HepG2 (cell line): ENCODE measurements around the gene IGF2BP3. TPM values are rescaled to one million over a fixed set of nuclear protein-coding genes. Genes with fewer than 3 reads are reported as not detected.

Experiments used
- GRHL1 ChIP-seq: sonication (generic); formaldehyde crosslinking; conservative IDR thresholded peaks from 2 replicates; pipeline ENCODE4 v1.8.0; 2022; ENCODE audit warnings: missing genetic modification reagents
- MYC ChIP-seq: sonication (generic); formaldehyde crosslinking; IDR thresholded peaks from 2 replicates; pipeline ENCODE4 v1.9.0; 2021; ENCODE audit warnings: missing genetic modification reagents, borderline replicate concordance
- NPAS2 ChIP-seq: sonication (generic); formaldehyde crosslinking; IDR thresholded peaks from 2 replicates; pipeline ENCODE4 v1.8.0; 2022; ENCODE audit warnings: mild to moderate bottlenecking, missing genetic modification reagents, borderline replicate concordance
- STAG1 ChIP-seq: sonication (generic); formaldehyde crosslinking; IDR thresholded peaks from 2 replicates; pipeline ENCODE4 v1.4.0; 2020; ENCODE audit warnings: missing genetic modification reagents
- ZHX2 ChIP-seq, 2 experiments: sonication (generic) in 1 of 2; formaldehyde crosslinking in 1 of 2; IDR thresholded peaks; 2 replicates each; pipeline versions ENCODE4 v1.6.1 to v1.9.0; 2014 to 2022; ENCODE audit warnings: antibody characterized with exemption in 1 of 2, borderline replicate concordance in 1 of 2, inconsistent platforms in 1 of 2, low read depth in 1 of 2, missing genetic modification reagents in 1 of 2
- ZNF292 ChIP-seq: sonication (generic); formaldehyde crosslinking; IDR thresholded peaks from 2 replicates; pipeline ENCODE4 v1.8.1; 2022; ENCODE audit warnings: mild to moderate bottlenecking, low read depth, missing genetic modification reagents, borderline replicate concordance
- ZNF451 ChIP-seq: sonication (generic); formaldehyde crosslinking; IDR thresholded peaks from 2 replicates; pipeline ENCODE4 v1.5.0; 2020; ENCODE audit warnings: mild to moderate bottlenecking, missing genetic modification reagents
- ZNF75D ChIP-seq: sonication (generic); formaldehyde crosslinking; IDR thresholded peaks from 2 replicates; pipeline ENCODE4 v1.8.1; 2023; ENCODE audit warnings: missing genetic modification reagents, mild to moderate bottlenecking, borderline replicate concordance
- polyA plus RNA-seq, 8 experiments: library from polyadenylated mRNA; depleted of rRNA in 3 of 8; stranded (reverse) in 7 of 8; unstranded in 1 of 8; fragments of >200 nt; fragmentation: Illumina TruSeq in 4 of 8; extraction: Trizol in 4 of 8; gene quantifications; 2 replicates each; pipeline versions ENCODE4 v1.2.1 to v1.2.3, GENCODE V29; 2011 to 2016; ENCODE audit warnings: low read depth in 4 of 8, missing spikeins in 1 of 8, mixed read lengths in 1 of 8; ENCODE audit not compliant: insufficient read depth in 1 of 8
- total RNA-seq, 5 experiments: library from RNA; depleted of rRNA; stranded (reverse); fragments of >200 nt; fragmentation: Illumina TruSeq; extraction: Trizol; gene quantifications; 2 replicates each; pipeline ENCODE4 v1.2.3, GENCODE V29; 2016; ENCODE audit warnings: low read depth in 1 of 5
- TF ChIP-seq, protein P1 (sequence below): sonication (generic); formaldehyde crosslinking; IDR thresholded peaks from 2 replicates; pipeline ENCODE4 v1.4.0; 2020; ENCODE audit warnings: missing genetic modification reagents, borderline replicate concordance
- TF ChIP-seq, protein P2 (sequence below): IDR thresholded peaks from 2 replicates; pipeline ENCODE4 v1.6.1; 2018; ENCODE audit warnings: missing genetic modification reagents, mild to moderate bottlenecking, missing compliant biosample characterization
- TF ChIP-seq, protein P3 (sequence below): sonication (generic); formaldehyde crosslinking; IDR thresholded peaks from 2 replicates; pipeline ENCODE4 v1.4.0; 2020; ENCODE audit warnings: mild to moderate bottlenecking, missing genetic modification reagents, borderline replicate concordance

The IGF2BP3 gene
- total and polyA plus RNA-seq, 2 of the 13 experiments (the other 11 are each of a cell fraction or from before 2014, with no cell fraction given): 37.7 to 39.5 TPM

- TF ChIP-seq GRHL1 (CRISPR knock-in tag): no peak
- no peak for TF ChIP-seq STAG1 (CRISPR knock-in tag)
- TF ChIP-seq ZNF451: no peak
- TF ChIP-seq MYC: 0 out of 2 replicates have a peak, but pooled peaks have one; percentile 14
- TF ChIP-seq, protein P1, sequence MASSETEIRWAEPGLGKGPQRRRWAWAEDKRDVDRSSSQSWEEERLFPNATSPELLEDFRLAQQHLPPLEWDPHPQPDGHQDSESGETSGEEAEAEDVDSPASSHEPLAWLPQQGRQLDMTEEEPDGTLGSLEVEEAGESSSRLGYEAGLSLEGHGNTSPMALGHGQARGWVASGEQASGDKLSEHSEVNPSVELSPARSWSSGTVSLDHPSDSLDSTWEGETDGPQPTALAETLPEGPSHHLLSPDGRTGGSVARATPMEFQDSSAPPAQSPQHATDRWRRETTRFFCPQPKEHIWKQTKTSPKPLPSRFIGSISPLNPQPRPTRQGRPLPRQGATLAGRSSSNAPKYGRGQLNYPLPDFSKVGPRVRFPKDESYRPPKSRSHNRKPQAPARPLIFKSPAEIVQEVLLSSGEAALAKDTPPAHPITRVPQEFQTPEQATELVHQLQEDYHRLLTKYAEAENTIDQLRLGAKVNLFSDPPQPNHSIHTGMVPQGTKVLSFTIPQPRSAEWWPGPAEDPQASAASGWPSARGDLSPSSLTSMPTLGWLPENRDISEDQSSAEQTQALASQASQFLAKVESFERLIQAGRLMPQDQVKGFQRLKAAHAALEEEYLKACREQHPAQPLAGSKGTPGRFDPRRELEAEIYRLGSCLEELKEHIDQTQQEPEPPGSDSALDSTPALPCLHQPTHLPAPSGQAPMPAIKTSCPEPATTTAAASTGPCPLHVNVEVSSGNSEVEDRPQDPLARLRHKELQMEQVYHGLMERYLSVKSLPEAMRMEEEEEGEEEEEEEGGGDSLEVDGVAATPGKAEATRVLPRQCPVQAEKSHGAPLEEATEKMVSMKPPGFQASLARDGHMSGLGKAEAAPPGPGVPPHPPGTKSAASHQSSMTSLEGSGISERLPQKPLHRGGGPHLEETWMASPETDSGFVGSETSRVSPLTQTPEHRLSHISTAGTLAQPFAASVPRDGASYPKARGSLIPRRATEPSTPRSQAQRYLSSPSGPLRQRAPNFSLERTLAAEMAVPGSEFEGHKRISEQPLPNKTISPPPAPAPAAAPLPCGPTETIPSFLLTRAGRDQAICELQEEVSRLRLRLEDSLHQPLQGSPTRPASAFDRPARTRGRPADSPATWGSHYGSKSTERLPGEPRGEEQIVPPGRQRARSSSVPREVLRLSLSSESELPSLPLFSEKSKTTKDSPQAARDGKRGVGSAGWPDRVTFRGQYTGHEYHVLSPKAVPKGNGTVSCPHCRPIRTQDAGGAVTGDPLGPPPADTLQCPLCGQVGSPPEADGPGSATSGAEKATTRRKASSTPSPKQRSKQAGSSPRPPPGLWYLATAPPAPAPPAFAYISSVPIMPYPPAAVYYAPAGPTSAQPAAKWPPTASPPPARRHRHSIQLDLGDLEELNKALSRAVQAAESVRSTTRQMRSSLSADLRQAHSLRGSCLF: no peak
- peak; percentile 30; the same call in 1 of the 2 replicates for TF ChIP-seq ZNF292
- no peak for TF ChIP-seq ZHX2 (IDR thresholded peaks at IDR 0.05; ENCODE audit: low read depth)
- TF ChIP-seq ZHX2 (CRISPR knock-in tag; IDR thresholded peaks at IDR 0.05; ENCODE audit: borderline replicate concordance): no peak
- TF ChIP-seq, protein P2, sequence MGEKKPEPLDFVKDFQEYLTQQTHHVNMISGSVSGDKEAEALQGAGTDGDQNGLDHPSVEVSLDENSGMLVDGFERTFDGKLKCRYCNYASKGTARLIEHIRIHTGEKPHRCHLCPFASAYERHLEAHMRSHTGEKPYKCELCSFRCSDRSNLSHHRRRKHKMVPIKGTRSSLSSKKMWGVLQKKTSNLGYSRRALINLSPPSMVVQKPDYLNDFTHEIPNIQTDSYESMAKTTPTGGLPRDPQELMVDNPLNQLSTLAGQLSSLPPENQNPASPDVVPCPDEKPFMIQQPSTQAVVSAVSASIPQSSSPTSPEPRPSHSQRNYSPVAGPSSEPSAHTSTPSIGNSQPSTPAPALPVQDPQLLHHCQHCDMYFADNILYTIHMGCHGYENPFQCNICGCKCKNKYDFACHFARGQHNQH: peak; percentile 69
- no peak for TF ChIP-seq NPAS2 (CRISPR knock-in tag)
- TF ChIP-seq ZNF75D (CRISPR knock-in tag): no peak
- TF ChIP-seq, protein P3, sequence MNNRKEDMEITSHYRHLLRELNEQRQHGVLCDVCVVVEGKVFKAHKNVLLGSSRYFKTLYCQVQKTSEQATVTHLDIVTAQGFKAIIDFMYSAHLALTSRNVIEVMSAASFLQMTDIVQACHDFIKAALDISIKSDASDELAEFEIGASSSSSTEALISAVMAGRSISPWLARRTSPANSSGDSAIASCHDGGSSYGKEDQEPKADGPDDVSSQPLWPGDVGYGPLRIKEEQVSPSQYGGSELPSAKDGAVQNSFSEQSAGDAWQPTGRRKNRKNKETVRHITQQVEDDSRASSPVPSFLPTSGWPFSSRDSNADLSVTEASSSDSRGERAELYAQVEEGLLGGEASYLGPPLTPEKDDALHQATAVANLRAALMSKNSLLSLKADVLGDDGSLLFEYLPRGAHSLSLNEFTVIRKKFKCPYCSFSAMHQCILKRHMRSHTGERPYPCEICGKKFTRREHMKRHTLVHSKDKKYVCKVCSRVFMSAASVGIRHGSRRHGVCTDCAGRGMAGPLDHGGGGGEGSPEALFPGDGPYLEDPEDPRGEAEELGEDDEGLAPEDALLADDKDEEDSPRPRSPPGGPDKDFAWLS (CRISPR knock-in tag): no peak
These were observed 2.3 kb downstream of the IGF2BP3 start (continued) for GRCh38 chr7:23467806-23468525.
